NCI-H128 (cell line): ENCODE measurements around the gene PAGE5.

Experiments used
- DNase-seq: peaks from one replicate; lab custom pipeline; 2025; ENCODE audit not compliant: unreplicated experiment; lab: John Stamatoyannopoulos, UW

The PAGE5 gene

GRCh38 chrX:55220119-55220794, at the start of gene PAGE5:
PAGE5 (plus strand) TSS chrX:55220346; CDS start chrX:55221383, 1,037 bp downstream.
- DNase-seq, result no peak

GRCh38 chrX:55187281-55187680, 32.9 kb upstream of the PAGE5 start:
- no peak for DNase-seq

GRCh38 chrX:55196688-55197087, 23.5 kb upstream of the PAGE5 start:
- DNase-seq, result no peak

- no peak for DNase-seq
Measured at GRCh38 chrX:55201930-55202579, 18.1 kb upstream of the PAGE5 start.

- no peak for DNase-seq
Measured at GRCh38 chrX:55206162-55206941, 13.8 kb upstream of the PAGE5 start.

GRCh38 chrX:55210931-55211677, 9.0 kb upstream of the PAGE5 start:
- DNase-seq, result no peak

GRCh38 chrX:55213381-55213780, 6.8 kb upstream of the PAGE5 start:
- no peak for DNase-seq

GRCh38 chrX:55240788-55241340, 20.7 kb downstream of the PAGE5 start:
- DNase-seq, result no peak

GRCh38 chrX:55253528-55253927, 33.4 kb downstream of the PAGE5 start:
- DNase-seq, result no peak

GRCh38 chrX:55260806-55261205, 40.7 kb downstream of the PAGE5 start:
- DNase-seq, result no peak

GRCh38 chrX:55264816-55265215, 44.7 kb downstream of the PAGE5 start, which contains the start of gene PAGE3:
PAGE3 (minus strand) TSS chrX:55264916; CDS start chrX:55263903, 1,013 bp downstream.
- DNase-seq, result no peak
